A549 treated with Hydrocortisone at 1 μM for 4 hours (cell line): ENCODE data around the gene SLC5A3. TPM values are rescaled to one million over a fixed set of nuclear protein-coding genes. Genes with fewer than 3 reads are reported as not detected.

Experiments used
- total RNA-seq: library from RNA; stranded (reverse); fragments of 200-300 nt; extraction: Qiagen RNA extraction; gene quantifications from 5 replicates; pipeline ENCODE4 v1.2.3, GENCODE V29; 2022

The SLC5A3 gene
- 2.1 to 4.0 TPM (median 2.6 TPM) in 5 replicates for total RNA-seq

GRCh38 chr21:34073032-34073748, at the start of gene SLC5A3, which contains the start of gene MRPS6:
TSS of gene SLC5A3 (plus strand) at chr21:34073578. CDS start at chr21:34095199, 21,621 bp downstream.
TSS of gene MRPS6 (plus strand) at chr21:34073578. CDS start at chr21:34073701, 123 bp downstream.

Other genes starting within 250 kb of the SLC5A3 start
- gene ATP5PO, start 157.8 kb upstream of the SLC5A3 start, total RNA-seq: 137 to 163 TPM (median 150 TPM) in 5 replicates
- gene MRPS6, start within 50 bp of the SLC5A3 start, total RNA-seq: 39.1 to 46.9 TPM (median 41.7 TPM) in 5 replicates